ENCODE data around the gene DNAJC13.

DNA sequence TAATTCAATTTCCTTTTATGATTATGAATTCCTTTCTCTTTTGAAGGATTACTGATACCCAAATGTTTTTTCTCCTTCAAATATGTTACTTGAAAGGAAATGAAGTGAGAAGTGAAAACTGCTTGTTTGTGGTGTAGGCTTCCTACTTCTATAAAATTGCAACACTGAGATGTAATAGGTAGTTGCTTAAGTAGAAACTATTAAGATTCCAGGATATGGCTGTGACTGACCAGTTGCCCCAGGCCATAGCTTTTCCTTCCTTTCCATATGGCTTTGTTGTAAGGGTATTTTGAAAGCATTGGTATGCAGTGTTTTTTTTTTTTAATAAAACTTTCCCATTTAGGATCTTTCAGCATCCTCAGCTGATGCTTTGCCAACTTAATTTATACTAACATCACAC lies 28.5 kb downstream of the DNAJC13 start:
- TF ChIP-seq POLR2A (IDR thresholded peaks at IDR 0.05; ENCODE audit: low read length) = no peak
- no peak for TF ChIP-seq GATA1 (IDR thresholded peaks at IDR 0.05; ENCODE audit: low read depth, low read length)

Measured in erythroblast (primary cell).